GM12878 (cell line): ENCODE results near the gene CHD1. TPM values are rescaled to one million over a fixed set of nuclear protein-coding genes. Genes with fewer than 3 reads are reported as not detected.

Source experiments
- ATAC-seq: fragments of 200-7000 bp; cut with Tn5 transposase; 3 replicates; pipeline ENCODE4 v1.9.1; 2020; ENCODE audit warnings: mild to moderate bottlenecking, moderate library complexity
- BruUV-seq: library from RNA; stranded (reverse); fragments of 400-500 nt; replicated peaks from 2 replicates; lab custom pipeline; 2021; lab: Mats Ljungman, UMichigan
- CTCF ChIA-PET: fragments of 300-600 bp; sonication (Branson Sonifier 250); formaldehyde crosslinking; extraction: SDS; loops from one replicate; lab custom pipeline; 2021; ENCODE audit warnings: inconsistent platforms; lab: Yijun Ruan, JAX
- POLR2A ChIA-PET: fragments of 350-600 bp; formaldehyde crosslinking; extraction: SDS; loops from one replicate; lab custom pipeline; 2021; ENCODE audit warnings: inconsistent platforms; lab: Charles Lee
- RAD21 ChIA-PET: fragments of 300-600 bp; sonication (Branson Sonifier 250); formaldehyde crosslinking; loops from one replicate; lab custom pipeline; 2023; ENCODE audit warnings: antibody characterized with exemption; ENCODE audit not compliant: unreplicated experiment; lab: Charles Lee
- SMC1A ChIA-PET: fragments of 300-600 bp; sonication (Branson Sonifier 250); formaldehyde crosslinking; loops from one replicate; lab custom pipeline; 2023; ENCODE audit not compliant: unreplicated experiment, uncharacterized antibody; lab: Charles Lee
- DNase-seq: peaks from one replicate; pipeline ENCODE4 v3.0.0-alpha.2; 2011; ENCODE audit warnings: low read depth, low spot score
- FAIRE-seq: peaks from 3 replicates; lab custom pipeline; 2011; peaks lifted over from hg19 to GRCh38; lab: Jason Lieb, UNC
- H2AFZ ChIP-seq: 2 replicates; pipeline ENCODE4 v1.6.0; 2011; ENCODE audit warnings: low read depth, low read length, control low read depth; ENCODE audit not compliant: control insufficient read depth
- H3K27ac ChIP-seq: 2 replicates; pipeline ENCODE4 v1.5.1; 2011; ENCODE audit warnings: control low read depth; ENCODE audit not compliant: control insufficient read depth, insufficient read depth
- H3K27me3 ChIP-seq, 2 experiments: replicated peaks in 1 of 2; 2 replicates each; pipeline versions ENCODE4 v1.6.0 to v1.6.1; 2011; ENCODE audit warnings: low read length in 1 of 2; ENCODE audit not compliant: control insufficient read depth in 2 of 2, insufficient read depth in 2 of 2
- H3K36me3 ChIP-seq, 2 experiments: 2 replicates each; pipeline ENCODE4 v1.5.1; 2011; ENCODE audit warnings: low read length in 1 of 2; ENCODE audit not compliant: control insufficient read depth in 2 of 2, insufficient read depth in 2 of 2
- H3K4me1 ChIP-seq: 2 replicates; pipeline ENCODE4 v1.6.1; 2011; ENCODE audit warnings: mild to moderate bottlenecking, low read length, moderate library complexity, mixed read lengths; ENCODE audit not compliant: control insufficient read depth, insufficient read depth
- H3K4me2 ChIP-seq: 2 replicates; pipeline ENCODE4 v1.6.0; 2011; ENCODE audit warnings: control low read depth; ENCODE audit not compliant: control insufficient read depth, insufficient read depth
- H3K4me3 ChIP-seq: fragments of 200-600 bp; sonication (generic); 2 replicates; pipeline ENCODE4 v1.5.1; 2016
- H3K79me2 ChIP-seq: 2 replicates; pipeline ENCODE4 v1.6.0; 2011; ENCODE audit warnings: low read length; ENCODE audit not compliant: control insufficient read depth, insufficient read depth
- H3K9ac ChIP-seq: 2 replicates; pipeline ENCODE4 v1.8.0; 2011; ENCODE audit warnings: low read length, control low read depth, mixed read lengths; ENCODE audit not compliant: control insufficient read depth, insufficient read depth
- H3K9me3 ChIP-seq: replicated peaks from 3 replicates; pipeline ENCODE4 v1.5.1; 2011; ENCODE audit warnings: mild to moderate bottlenecking, low read length; ENCODE audit not compliant: control insufficient read depth, insufficient read depth
- H4K20me1 ChIP-seq: 2 replicates; pipeline ENCODE4 v1.6.0; 2011; ENCODE audit not compliant: control insufficient read depth, insufficient read depth
- CEBPB ChIP-seq, 2 experiments: fragments of 150-350 bp in 1 of 2; IDR thresholded peaks; 2 replicates each; pipeline ENCODE4 v1.6.1; 2012 to 2014; ENCODE audit warnings: low read depth in 2 of 2, low read length in 2 of 2, borderline replicate concordance in 1 of 2, inconsistent platforms in 1 of 2
- CHD2 ChIP-seq: IDR thresholded peaks from 2 replicates; pipeline ENCODE4 v1.6.1; 2011; ENCODE audit warnings: low read depth, low read length, improper control_type of control experiment, borderline replicate concordance
- IRF4 ChIP-seq: IDR thresholded peaks from 2 replicates; pipeline ENCODE4 v1.6.1; 2011; ENCODE audit warnings: low read depth, low read length
- IRF5 ChIP-seq: fragments of 450-650 bp; IDR thresholded peaks from 2 replicates; pipeline ENCODE4 v1.6.1; 2017; ENCODE audit warnings: borderline replicate concordance
- NFXL1 ChIP-seq: fragments of 450-650 bp; IDR thresholded peaks from 2 replicates; pipeline ENCODE4 v1.6.1; 2017; ENCODE audit warnings: antibody characterized with exemption, mild to moderate bottlenecking, borderline replicate concordance
- NR2C2 ChIP-seq: IDR thresholded peaks from 2 replicates; pipeline ENCODE4 v1.6.1; 2011; ENCODE audit warnings: borderline replicate concordance, low read depth; ENCODE audit not compliant: control insufficient read depth, insufficient read length
- RBBP5 ChIP-seq: fragments of 200-600 bp; sonication (generic); conservative IDR thresholded peaks from 2 replicates; pipeline ENCODE4 v1.6.1; 2016
- SIN3A ChIP-seq: IDR thresholded peaks from 2 replicates; pipeline ENCODE4 v1.6.1; 2012; ENCODE audit warnings: low read depth, low read length, improper control_type of control experiment
- SMAD5 ChIP-seq: IDR thresholded peaks from 2 replicates; pipeline ENCODE4 v1.6.1; 2016; ENCODE audit warnings: antibody characterized with exemption, low read depth
- SREBF2 ChIP-seq: IDR thresholded peaks from 2 replicates; pipeline ENCODE4 v1.6.1; 2012; ENCODE audit warnings: mild to moderate bottlenecking, low read length
- STAT3 ChIP-seq: IDR thresholded peaks from 2 replicates; pipeline ENCODE4 v1.6.1; 2011; ENCODE audit warnings: low read depth, low read length, improper control_type of control experiment
- SUPT20H ChIP-seq: IDR thresholded peaks from 2 replicates; pipeline ENCODE4 v1.6.1; 2011; ENCODE audit warnings: low read depth, mild to moderate bottlenecking, low read length, moderate library complexity, borderline replicate concordance; ENCODE audit not compliant: control insufficient read depth
- TCF7 ChIP-seq: IDR thresholded peaks from 2 replicates; pipeline ENCODE4 v1.6.1; 2014; ENCODE audit warnings: antibody characterized with exemption, borderline replicate concordance
- WGBS: methylation state at CpG from one replicate; pipeline ENCODE4 v1.1.6; 2016; ENCODE audit warnings: low lambda C conversion rate; ENCODE audit not compliant: insufficient replicate concordance, insufficient coverage; ENCODE audit errors: missing lambda C conversion rate; 5-methylcytosine and 5-hydroxymethylcytosine counted together
- in situ Hi-C: fragments of 300-500 bp; cut with MboI; formaldehyde crosslinking; loops from 9 replicates; pipeline ENCODE4 v1.14.3; 2018; ENCODE audit warnings: mixed read lengths
- intact Hi-C: fragments of 100-400 bp; cut with micrococcal nuclease; formaldehyde crosslinking; loops from one replicate; pipeline ENCODE4 v1.14.2; 2022; ENCODE audit not compliant: unreplicated experiment
- polyA plus RNA-seq, 11 experiments: library from polyadenylated mRNA; depleted of rRNA in 4 of 11; unstranded in 6 of 11; stranded (reverse) in 5 of 11; fragments of >200 nt; fragmentation: Nextera tagmentation in 4 of 11; fragmentation: Illumina TruSeq in 1 of 11; extraction: Ambion mirVana in 4 of 11; extraction: Trizol in 1 of 11; gene quantifications; 1 replicate in 1 of 11; 2 replicates in 10 of 11; pipeline versions ENCODE4 v1.2.1 to v1.2.3, GENCODE V29; 2011 to 2016; ENCODE audit warnings: inconsistent platforms in 2 of 11, missing spikeins in 2 of 11, low read depth in 1 of 11
- total RNA-seq, 4 experiments: library from RNA; depleted of rRNA in 3 of 4; stranded (reverse); fragments of >200 nt in 3 of 4; fragmentation: Illumina TruSeq in 1 of 4; extraction: Trizol in 1 of 4; gene quantifications; 2 replicates each; pipeline versions ENCODE4 v1.2.1 to v1.2.3, GENCODE V29; 2013 to 2021
- TF ChIP-seq, protein P1 (sequence below): IDR thresholded peaks from 2 replicates; pipeline ENCODE4 v1.6.1; 2011; ENCODE audit warnings: borderline replicate concordance, low read depth, mild to moderate bottlenecking, moderate library complexity, low read length; ENCODE audit not compliant: insufficient read depth, poor library complexity, severe bottlenecking

The CHD1 gene
- total and polyA plus RNA-seq, 10 of the 15 experiments (the other 5 are each of a cell fraction or from before 2014, with no cell fraction given), result 25.5 to 158 (median 50.5) TPM

- H3K4me1 ChIP-seq, result no peaks in the 10 kb centered on the region
- TF ChIP-seq CHD2 (no peak), RBBP5 (no peak), IRF5 (no peak), CEBPB (IDR thresholded peaks at IDR 0.05; ENCODE audit: borderline replicate concordance in 1 of 2, low read depth in 2 of 2, low read length in 2 of 2) (no peak), NFXL1 (no peak), SUPT20H (no peak), IRF4 (no peak), SREBF2 (no peak), TCF7 (no peak), NR2C2 (no peak), SIN3A (no peak), STAT3 (no peak), SMAD5 (no peak)
- TF ChIP-seq, protein P1, sequence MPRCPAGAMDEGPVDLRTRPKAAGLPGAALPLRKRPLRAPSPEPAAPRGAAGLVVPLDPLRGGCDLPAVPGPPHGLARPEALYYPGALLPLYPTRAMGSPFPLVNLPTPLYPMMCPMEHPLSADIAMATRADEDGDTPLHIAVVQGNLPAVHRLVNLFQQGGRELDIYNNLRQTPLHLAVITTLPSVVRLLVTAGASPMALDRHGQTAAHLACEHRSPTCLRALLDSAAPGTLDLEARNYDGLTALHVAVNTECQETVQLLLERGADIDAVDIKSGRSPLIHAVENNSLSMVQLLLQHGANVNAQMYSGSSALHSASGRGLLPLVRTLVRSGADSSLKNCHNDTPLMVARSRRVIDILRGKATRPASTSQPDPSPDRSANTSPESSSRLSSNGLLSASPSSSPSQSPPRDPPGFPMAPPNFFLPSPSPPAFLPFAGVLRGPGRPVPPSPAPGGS, result no peak
- 88% methylated on average over 4 of the region's 4 CpGs for WGBS
- H3K9me3 ChIP-seq, result no peaks in the 10 kb centered on the region; the same call in 2 of the 3 replicates
- peaks cover 2 to 32% of the 10 kb centered on the region in 2 experiments; a peak in 2 of 4 replicates for H3K36me3 ChIP-seq
- in situ Hi-C loops, result no loop called here
- RAD21 ChIA-PET, result interaction anchor here (0.6 to 2.0 kb wide), 4 partner anchors 15 to 111 kb away, joined by 4 to 5 read pairs (median 4); no protein-coding TSS in a partner anchor
- 0 out of 2 replicates have a peak overlapping the region, but pooled peaks have one; percentile 38 for H3K4me2 ChIP-seq
- H2AFZ ChIP-seq, result no peak overlapping the region
- H3K27ac ChIP-seq, result no peak overlapping the region
- H3K27me3 ChIP-seq, result no peaks in the 10 kb centered on the region
- no peak for ATAC-seq
- CTCF ChIA-PET, result interaction anchor here (0.9 to 4.3 kb wide), 11 partner anchors 8 to 138 kb away, joined by 3 to 20 read pairs (median 6); no protein-coding TSS in a partner anchor
- 0 out of 2 replicates have a peak overlapping the region, but pooled peaks have one; percentile 23 for H3K4me3 ChIP-seq
- peaks cover 92% of the 10 kb centered on the region for H3K79me2 ChIP-seq
- intact Hi-C loops, result loop anchor here (10.0 kb wide), 1 partner anchor 1737 kb away; the partner anchor contains the start of gene RIOK2
- no peaks in the 10 kb centered on the region for H4K20me1 ChIP-seq
- BruUV-seq, result no TSS peak
- H3K9ac ChIP-seq, result no peak overlapping the region
- SMC1A ChIA-PET, result interaction anchor here (0.8 to 2.3 kb wide), 12 partner anchors 9 to 176 kb away, joined by 3 to 14 read pairs (median 4); no protein-coding TSS in a partner anchor
- no peak for FAIRE-seq
- no peak for DNase-seq
- POLR2A ChIA-PET, result interaction anchor here (1.1 to 1.3 kb wide), 3 partner anchors 8 to 16 kb away, joined by 3 to 4 read pairs (median 3); no protein-coding TSS in a partner anchor
These were observed 6.8 kb downstream of the CHD1 start for GRCh38 chr5:98921947-98922505.
